HL-60 (cell line): ENCODE data around the gene TOX2.

Experiments used
- DNase-seq, 2 experiments: peaks; one replicate each; pipeline ENCODE4 v3.0.0-alpha.2; 2010 to 2020; ENCODE audit warnings: low read depth in 1 of 2, low spot score in 1 of 2
- H3K27ac ChIP-seq: fragments of 250-450 bp; sonication (Bioruptor Pico); replicated peaks from 2 replicates; pipeline ENCODE4 v1.5.1; 2020; ENCODE audit warnings: mild to moderate bottlenecking, moderate library complexity
- H3K27me3 ChIP-seq: fragments of 250-450 bp; sonication (Bioruptor Pico); 2 replicates; pipeline ENCODE4 v1.5.1; 2021; ENCODE audit warnings: mild to moderate bottlenecking, moderate library complexity; ENCODE audit not compliant: insufficient read depth, poor library complexity, severe bottlenecking
- H3K4me3 ChIP-seq: replicated peaks from 2 replicates; pipeline ENCODE4 v1.5.1; 2011; ENCODE audit warnings: mild to moderate bottlenecking, control low read depth, low read length; ENCODE audit not compliant: insufficient read depth
- GABPA ChIP-seq: IDR thresholded peaks from 2 replicates; pipeline ENCODE4 v1.6.1; 2012; ENCODE audit warnings: low read depth
- POLR2AphosphoS5 ChIP-seq: IDR thresholded peaks from 2 replicates; pipeline ENCODE4 v1.6.1; 2012; ENCODE audit warnings: low read depth
- SPI1 ChIP-seq: IDR thresholded peaks from 2 replicates; pipeline ENCODE4 v1.6.1; 2012; ENCODE audit warnings: low read depth, mild to moderate bottlenecking, borderline replicate concordance
- TF ChIP-seq, protein P1 (sequence below): IDR thresholded peaks from 2 replicates; pipeline ENCODE4 v1.6.1; 2012; ENCODE audit warnings: low read depth; ENCODE audit not compliant: insufficient replicate concordance
- TF ChIP-seq, protein P2 (sequence below): IDR thresholded peaks from one replicate; pipeline ENCODE4 v1.5.1; 2011; ENCODE audit warnings: low read length, control low read depth, inconsistent platforms; ENCODE audit not compliant: insufficient read depth

Gene TOX2

DNA sequence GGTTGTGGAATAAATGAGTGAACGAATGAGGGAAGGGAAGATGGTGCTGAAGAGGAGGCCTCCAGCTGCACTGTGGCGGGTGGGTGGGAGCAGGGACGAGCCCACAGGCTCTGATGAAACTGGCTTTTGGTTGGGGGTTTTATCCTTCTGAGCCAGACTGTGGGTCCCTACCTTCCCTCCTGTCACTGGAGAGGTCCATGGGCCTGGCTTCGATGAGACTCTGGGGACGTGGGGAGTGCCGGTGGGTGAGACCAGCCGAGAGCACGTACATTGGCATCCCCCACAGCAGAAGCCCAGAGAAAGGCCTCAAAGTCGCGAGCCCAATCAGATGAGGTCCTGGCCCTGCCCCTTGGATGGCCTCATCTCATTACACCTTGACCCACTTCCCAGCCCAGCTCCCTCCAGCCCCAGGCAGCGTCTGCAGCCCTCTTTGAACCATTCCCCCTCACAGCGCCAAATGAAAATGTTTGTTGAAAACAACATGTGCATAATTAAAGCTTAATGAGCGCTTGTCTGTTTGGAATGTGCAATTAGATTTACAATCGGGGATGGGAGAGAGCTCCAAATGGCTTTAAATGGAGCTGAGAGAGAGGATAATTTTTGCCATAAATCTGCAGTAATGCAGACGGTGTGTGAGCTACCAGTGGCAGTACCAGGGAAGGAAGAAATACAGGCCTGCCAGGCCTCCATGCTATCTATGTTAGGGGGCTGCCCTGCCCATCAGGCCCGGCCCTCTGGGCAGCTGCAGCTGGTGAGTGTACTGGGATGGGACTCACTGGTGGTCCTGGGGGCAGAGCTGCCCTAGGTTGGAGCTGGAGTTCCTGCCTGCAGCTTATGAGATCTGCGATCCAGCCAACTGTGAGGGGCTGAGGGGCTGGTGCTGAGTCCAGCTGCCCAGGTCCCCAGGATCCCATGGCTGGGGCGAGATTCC, 47.2 kb downstream of the TOX2 start:
- no peak for DNase-seq
- peaks cover 7% of the 10 kb centered on the region for H3K27me3 ChIP-seq
- no peak overlapping the region for H3K4me3 ChIP-seq
- H3K27ac ChIP-seq: no peak overlapping the region
- TF ChIP-seq POLR2AphosphoS5: no peak
- TF ChIP-seq GABPA: no peak
- TF ChIP-seq, protein P1, sequence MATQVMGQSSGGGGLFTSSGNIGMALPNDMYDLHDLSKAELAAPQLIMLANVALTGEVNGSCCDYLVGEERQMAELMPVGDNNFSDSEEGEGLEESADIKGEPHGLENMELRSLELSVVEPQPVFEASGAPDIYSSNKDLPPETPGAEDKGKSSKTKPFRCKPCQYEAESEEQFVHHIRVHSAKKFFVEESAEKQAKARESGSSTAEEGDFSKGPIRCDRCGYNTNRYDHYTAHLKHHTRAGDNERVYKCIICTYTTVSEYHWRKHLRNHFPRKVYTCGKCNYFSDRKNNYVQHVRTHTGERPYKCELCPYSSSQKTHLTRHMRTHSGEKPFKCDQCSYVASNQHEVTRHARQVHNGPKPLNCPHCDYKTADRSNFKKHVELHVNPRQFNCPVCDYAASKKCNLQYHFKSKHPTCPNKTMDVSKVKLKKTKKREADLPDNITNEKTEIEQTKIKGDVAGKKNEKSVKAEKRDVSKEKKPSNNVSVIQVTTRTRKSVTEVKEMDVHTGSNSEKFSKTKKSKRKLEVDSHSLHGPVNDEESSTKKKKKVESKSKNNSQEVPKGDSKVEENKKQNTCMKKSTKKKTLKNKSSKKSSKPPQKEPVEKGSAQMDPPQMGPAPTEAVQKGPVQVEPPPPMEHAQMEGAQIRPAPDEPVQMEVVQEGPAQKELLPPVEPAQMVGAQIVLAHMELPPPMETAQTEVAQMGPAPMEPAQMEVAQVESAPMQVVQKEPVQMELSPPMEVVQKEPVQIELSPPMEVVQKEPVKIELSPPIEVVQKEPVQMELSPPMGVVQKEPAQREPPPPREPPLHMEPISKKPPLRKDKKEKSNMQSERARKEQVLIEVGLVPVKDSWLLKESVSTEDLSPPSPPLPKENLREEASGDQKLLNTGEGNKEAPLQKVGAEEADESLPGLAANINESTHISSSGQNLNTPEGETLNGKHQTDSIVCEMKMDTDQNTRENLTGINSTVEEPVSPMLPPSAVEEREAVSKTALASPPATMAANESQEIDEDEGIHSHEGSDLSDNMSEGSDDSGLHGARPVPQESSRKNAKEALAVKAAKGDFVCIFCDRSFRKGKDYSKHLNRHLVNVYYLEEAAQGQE: no peak
- no peak for TF ChIP-seq SPI1
- TF ChIP-seq, protein P2, sequence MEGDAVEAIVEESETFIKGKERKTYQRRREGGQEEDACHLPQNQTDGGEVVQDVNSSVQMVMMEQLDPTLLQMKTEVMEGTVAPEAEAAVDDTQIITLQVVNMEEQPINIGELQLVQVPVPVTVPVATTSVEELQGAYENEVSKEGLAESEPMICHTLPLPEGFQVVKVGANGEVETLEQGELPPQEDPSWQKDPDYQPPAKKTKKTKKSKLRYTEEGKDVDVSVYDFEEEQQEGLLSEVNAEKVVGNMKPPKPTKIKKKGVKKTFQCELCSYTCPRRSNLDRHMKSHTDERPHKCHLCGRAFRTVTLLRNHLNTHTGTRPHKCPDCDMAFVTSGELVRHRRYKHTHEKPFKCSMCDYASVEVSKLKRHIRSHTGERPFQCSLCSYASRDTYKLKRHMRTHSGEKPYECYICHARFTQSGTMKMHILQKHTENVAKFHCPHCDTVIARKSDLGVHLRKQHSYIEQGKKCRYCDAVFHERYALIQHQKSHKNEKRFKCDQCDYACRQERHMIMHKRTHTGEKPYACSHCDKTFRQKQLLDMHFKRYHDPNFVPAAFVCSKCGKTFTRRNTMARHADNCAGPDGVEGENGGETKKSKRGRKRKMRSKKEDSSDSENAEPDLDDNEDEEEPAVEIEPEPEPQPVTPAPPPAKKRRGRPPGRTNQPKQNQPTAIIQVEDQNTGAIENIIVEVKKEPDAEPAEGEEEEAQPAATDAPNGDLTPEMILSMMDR: no peak

DNA sequence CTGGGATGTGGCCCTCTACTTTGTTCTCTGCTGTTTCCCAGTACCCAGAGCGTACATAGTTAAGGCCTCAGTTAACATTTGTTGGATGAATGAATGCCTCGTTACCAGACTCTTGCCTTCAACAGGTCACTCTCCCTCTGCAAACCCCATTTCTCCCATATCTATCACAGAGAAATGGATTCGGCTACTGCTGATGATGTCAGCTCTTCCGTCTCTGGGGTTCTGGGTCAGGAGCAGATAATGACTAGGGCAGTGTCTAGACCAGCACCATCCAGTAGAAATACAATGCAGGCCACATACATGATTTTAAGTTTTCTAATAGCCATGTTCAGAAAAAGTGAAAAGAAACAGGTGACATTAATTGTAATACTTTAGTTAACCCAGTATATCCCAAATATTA, 47.9 kb downstream of the TOX2 start:
- Histone ChIP-seq H3K4me3 (no peak overlapping the region), H3K27ac (no peak overlapping the region), H3K27me3 (peaks cover 7% of the 10 kb centered on the region)
- TF ChIP-seq POLR2AphosphoS5: no peak
- no peak for TF ChIP-seq GABPA
- TF ChIP-seq SPI1: no peak
- TF ChIP-seq, protein P2: no peak
- TF ChIP-seq, protein P1: no peak
- no peak for DNase-seq

DNA sequence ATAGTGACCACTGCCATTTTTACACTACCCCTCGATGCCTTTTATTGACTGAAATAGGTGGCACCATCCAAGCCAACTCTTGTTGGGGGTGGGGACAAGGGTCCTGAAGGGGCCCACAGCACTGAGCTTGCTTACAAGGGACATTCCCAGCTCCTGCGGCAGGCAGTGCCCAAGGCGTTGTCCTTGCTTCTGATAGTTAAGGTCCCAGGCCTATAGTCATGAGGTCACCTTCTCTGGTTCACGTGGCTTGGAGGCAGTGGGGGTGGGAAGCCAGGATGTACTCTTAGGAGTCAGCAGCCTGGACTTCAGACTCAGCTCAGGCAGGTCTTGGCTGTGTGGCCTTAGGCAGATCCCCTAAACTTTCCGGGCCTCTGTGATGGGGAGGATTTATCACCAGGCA, 48.6 kb downstream of the TOX2 start:
- Histone ChIP-seq H3K27ac (no peak overlapping the region), H3K27me3 (peaks cover 7% of the 10 kb centered on the region), H3K4me3 (no peak overlapping the region)
- no peak for DNase-seq
- TF ChIP-seq, protein P2: no peak
